ENCODE data around the gene JKAMP. TPM values are rescaled to one million over a fixed set of nuclear protein-coding genes. Genes with fewer than 3 reads are reported as not detected.

JKAMP gene
- total and polyA plus RNA-seq, 2 donors = 32.0 to 51.3 TPM

DNA sequence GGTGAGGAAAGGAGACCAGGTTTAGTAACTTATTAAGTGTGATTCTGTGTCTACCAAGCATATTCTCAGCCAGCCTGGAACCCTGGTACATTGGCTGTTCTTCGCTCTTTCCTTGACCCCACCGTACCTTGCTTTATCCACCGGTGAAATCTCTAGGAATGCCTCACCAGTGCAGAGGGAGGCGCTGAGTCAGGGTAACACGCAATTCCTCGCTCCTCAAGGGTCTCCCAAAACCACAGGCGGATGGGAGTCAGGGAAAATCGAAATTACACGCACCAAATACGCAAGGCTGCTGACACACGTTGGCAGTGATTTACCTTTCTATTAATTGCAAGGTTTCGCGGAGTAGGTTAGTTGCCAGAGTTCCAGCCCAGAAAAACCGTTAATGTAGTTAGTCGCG lies 954 bp upstream of the JKAMP start:
- DNase-seq (ENCODE audit: low read depth in 6 of 9, low spot score in 9 of 9) = no peak
- no peak overlapping the region for H3K27ac ChIP-seq (ENCODE audit: low read depth in 1 of 2, low read length in 1 of 2)
- H3K36me3 ChIP-seq (ENCODE audit: control insufficient read depth in 2 of 2, insufficient read depth in 2 of 2, low read length in 1 of 2) = peaks cover 0 to 5% of the 10 kb centered on the region in 2 donors
- H3K9me3 ChIP-seq (ENCODE audit: control insufficient read depth in 2 of 2, insufficient read depth in 1 of 2, low read length in 1 of 2) = no peaks in the 10 kb centered on the region
- no peaks in the 10 kb centered on the region for H3K27me3 ChIP-seq (ENCODE audit: control insufficient read depth in 2 of 2, insufficient read depth in 1 of 2, low read length in 1 of 2)
- 6% methylated on average over 16 of the region's 16 CpGs for WGBS
- peaks cover 11 to 16% of the 10 kb centered on the region in 2 donors for H3K4me1 ChIP-seq (ENCODE audit: control insufficient read depth in 2 of 2, insufficient read depth in 2 of 2, low read length in 2 of 2)
- H3K4me3 ChIP-seq (ENCODE audit: low read length in 2 of 2) = peak overlapping the region; percentile 76 to 94

DNA sequence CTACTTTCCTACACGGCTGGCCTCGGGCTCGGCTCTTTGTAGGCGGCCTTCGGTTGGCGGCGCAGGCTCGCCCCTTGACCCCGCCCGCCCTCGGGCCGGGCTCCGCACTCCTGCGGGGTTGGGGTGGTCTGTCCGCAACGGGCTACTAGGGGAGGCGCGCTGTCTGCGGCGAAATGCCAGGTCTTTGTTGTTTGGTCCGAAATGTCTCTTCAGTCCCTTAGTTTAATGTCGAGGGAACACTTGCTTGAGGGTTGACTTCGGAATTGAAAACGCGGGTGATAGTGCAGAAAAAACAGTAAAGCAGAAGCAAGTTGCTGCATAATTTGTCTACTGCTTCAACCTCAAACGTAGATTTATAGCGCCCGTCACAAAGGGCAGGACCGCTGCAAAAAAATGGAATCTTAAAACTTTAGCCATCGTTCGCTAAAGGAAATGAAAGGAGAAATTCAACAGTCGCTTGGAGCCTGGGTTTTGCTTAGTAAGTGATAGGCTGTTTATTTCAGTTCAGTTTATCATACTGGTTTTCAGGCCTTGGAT lies 390 bp downstream of the JKAMP start:
- H3K4me1 ChIP-seq (ENCODE audit: control insufficient read depth in 2 of 2, insufficient read depth in 2 of 2, low read length in 2 of 2) = peaks cover 11 to 16% of the 10 kb centered on the region in 2 donors

DNA sequence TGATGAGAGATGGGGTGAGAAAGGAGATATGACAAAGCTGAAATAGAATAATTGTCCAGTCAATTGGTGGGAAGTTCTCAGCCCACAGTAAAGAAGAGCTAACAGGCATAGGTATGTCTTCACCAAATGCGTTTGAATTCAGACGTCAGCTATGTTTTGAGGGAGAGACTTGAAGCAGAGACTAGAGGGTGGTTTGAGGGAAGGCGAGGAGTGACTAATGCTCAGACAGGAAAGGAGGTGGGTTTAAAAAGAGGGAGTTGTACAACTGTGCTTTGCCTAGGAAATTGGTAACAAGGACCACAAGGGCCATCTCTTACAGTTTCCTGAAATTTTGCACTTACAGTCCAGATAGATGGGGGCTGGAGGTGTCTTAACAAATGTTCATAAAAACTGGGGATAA lies 6.4 kb downstream of the JKAMP start:
- peaks cover under 1 to 5% of the 10 kb centered on the region in 2 donors for H3K4me1 ChIP-seq (ENCODE audit: control insufficient read depth in 2 of 2, insufficient read depth in 2 of 2, low read length in 2 of 2)
- 98% methylated on average over 3 of the region's 3 CpGs for WGBS
- no peaks in the 10 kb centered on the region for H3K9me3 ChIP-seq (ENCODE audit: control insufficient read depth in 2 of 2, insufficient read depth in 1 of 2, low read length in 1 of 2)
- no peak for DNase-seq (ENCODE audit: low read depth in 6 of 9, low spot score in 9 of 9)
- H3K27ac ChIP-seq (ENCODE audit: low read depth in 1 of 2, low read length in 1 of 2) = no peak overlapping the region
- H3K4me3 ChIP-seq (ENCODE audit: low read length in 2 of 2) = no peak overlapping the region
- H3K27me3 ChIP-seq (ENCODE audit: control insufficient read depth in 2 of 2, insufficient read depth in 1 of 2, low read length in 1 of 2) = no peaks in the 10 kb centered on the region
- H3K36me3 ChIP-seq (ENCODE audit: control insufficient read depth in 2 of 2, insufficient read depth in 2 of 2, low read length in 1 of 2) = peaks cover 19 to 55% of the 10 kb centered on the region in 2 donors

More for the DNA sequence above, 390 bp downstream of the JKAMP start:
- peaks cover 0 to 16% of the 10 kb centered on the region in 2 donors for H3K36me3 ChIP-seq (ENCODE audit: control insufficient read depth in 2 of 2, insufficient read depth in 2 of 2, low read length in 1 of 2)
- no peaks in the 10 kb centered on the region for H3K9me3 ChIP-seq (ENCODE audit: control insufficient read depth in 2 of 2, insufficient read depth in 1 of 2, low read length in 1 of 2)
- H3K4me3 ChIP-seq (ENCODE audit: low read length in 2 of 2) = peak overlapping the region; percentile 76 to 94
- WGBS = under 1% methylated on average over 32 of the region's 32 CpGs
- H3K27me3 ChIP-seq (ENCODE audit: control insufficient read depth in 2 of 2, insufficient read depth in 1 of 2, low read length in 1 of 2) = no peaks in the 10 kb centered on the region
- H3K27ac ChIP-seq (ENCODE audit: low read depth in 1 of 2, low read length in 1 of 2) = peak overlapping the region; percentile 78 to 88
- peak in 2 of 9 donors; percentile 39 to 48 for DNase-seq (ENCODE audit: low read depth in 6 of 9, low spot score in 9 of 9)

DNA sequence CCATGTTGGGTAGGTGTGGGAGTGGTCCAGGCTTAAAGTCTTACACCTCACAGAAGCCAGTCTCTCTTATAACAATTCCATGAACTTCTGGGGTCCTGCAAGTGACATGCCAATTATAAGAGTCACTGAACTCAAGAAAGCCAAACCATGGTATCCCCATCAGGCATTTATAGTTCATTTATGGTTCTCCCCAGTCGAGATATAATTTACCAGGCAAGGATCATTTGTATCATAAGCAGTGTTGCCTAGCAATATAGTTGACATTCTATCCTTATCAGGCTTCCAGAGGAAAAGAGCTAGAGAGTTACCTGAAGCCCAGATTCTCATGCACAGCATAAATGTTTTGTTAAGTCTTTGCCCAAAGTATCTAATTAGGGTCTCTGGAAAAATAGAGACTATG lies 8.1 kb downstream of the JKAMP start:
- Histone ChIP-seq H3K36me3 (ENCODE audit: control insufficient read depth in 2 of 2, insufficient read depth in 2 of 2, low read length in 1 of 2) (peaks cover 22 to 63% of the 10 kb centered on the region in 2 donors), H3K4me1 (ENCODE audit: control insufficient read depth in 2 of 2, insufficient read depth in 2 of 2, low read length in 2 of 2) (peaks cover 0 to 2% of the 10 kb centered on the region in 2 donors), H3K4me3 (ENCODE audit: low read length in 2 of 2) (no peak overlapping the region), H3K9me3 (ENCODE audit: control insufficient read depth in 2 of 2, insufficient read depth in 1 of 2, low read length in 1 of 2) (no peaks in the 10 kb centered on the region), H3K27ac (ENCODE audit: low read depth in 1 of 2, low read length in 1 of 2) (no peak overlapping the region), H3K27me3 (ENCODE audit: control insufficient read depth in 2 of 2, insufficient read depth in 1 of 2, low read length in 1 of 2) (no peaks in the 10 kb centered on the region)
- 99% methylated on average over 1 of the region's 1 CpG for WGBS
- DNase-seq (ENCODE audit: low read depth in 6 of 9, low spot score in 9 of 9) = no peak

DNA sequence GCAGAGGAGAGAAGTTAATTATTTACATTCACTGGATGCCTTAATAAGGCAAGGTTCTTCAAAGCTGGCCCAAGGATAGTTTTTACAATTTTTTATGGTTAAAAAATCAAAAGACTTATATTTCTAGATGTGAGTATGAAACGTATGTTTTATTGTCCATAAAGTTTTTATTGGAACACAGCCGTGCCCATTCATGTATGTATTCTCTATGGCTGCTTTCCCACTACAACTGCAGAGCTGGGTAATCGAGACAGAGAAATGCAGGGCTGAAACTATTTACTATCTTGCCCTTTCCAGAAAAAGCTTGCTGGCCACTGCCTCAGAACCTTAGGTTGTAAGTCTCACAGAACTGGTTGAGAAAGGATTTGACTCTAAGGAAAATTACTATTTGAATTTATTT lies 16.4 kb downstream of the JKAMP start:
- WGBS = 97% methylated on average over 3 of the region's 3 CpGs
- H3K36me3 ChIP-seq (ENCODE audit: control insufficient read depth in 2 of 2, insufficient read depth in 2 of 2, low read length in 1 of 2) = peaks cover 3 to 23% of the 10 kb centered on the region in 2 donors

DNA sequence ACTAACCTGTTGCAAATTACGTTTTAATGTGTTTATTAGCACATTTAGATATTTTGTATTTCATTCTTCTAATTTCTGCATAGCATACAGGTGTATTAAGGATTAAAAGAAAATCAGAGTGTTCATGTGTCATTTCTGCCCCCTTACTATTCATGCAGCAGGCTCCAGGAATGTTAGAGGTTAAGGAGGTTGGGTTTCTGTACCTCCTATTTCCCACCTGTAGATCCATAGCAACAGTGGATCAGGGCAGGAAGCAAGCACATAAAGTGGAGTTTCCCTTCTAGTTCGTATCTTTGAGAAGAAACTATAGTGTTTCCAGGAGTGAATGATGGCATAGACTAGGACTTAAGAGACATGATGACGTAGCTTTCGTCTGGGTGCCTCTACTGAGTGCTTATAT lies 18.9 kb downstream of the JKAMP start:
- no peaks in the 10 kb centered on the region for H3K9me3 ChIP-seq (ENCODE audit: control insufficient read depth in 2 of 2, insufficient read depth in 1 of 2, low read length in 1 of 2)
- no peak overlapping the region for H3K27ac ChIP-seq (ENCODE audit: low read depth in 1 of 2, low read length in 1 of 2)
- no peaks in the 10 kb centered on the region for H3K27me3 ChIP-seq (ENCODE audit: control insufficient read depth in 2 of 2, insufficient read depth in 1 of 2, low read length in 1 of 2)
- WGBS = 97% methylated on average over 4 of the region's 4 CpGs
- peaks cover 0 to 13% of the 10 kb centered on the region in 2 donors for H3K36me3 ChIP-seq (ENCODE audit: control insufficient read depth in 2 of 2, insufficient read depth in 2 of 2, low read length in 1 of 2)
- no peaks in the 10 kb centered on the region for H3K4me1 ChIP-seq (ENCODE audit: control insufficient read depth in 2 of 2, insufficient read depth in 2 of 2, low read length in 2 of 2)
- H3K4me3 ChIP-seq (ENCODE audit: low read length in 2 of 2) = no peak overlapping the region
- no peak for DNase-seq (ENCODE audit: low read depth in 6 of 9, low spot score in 9 of 9)

More for the DNA sequence above, 16.4 kb downstream of the JKAMP start:
- Histone ChIP-seq H3K4me3 (ENCODE audit: low read length in 2 of 2) (no peak overlapping the region), H3K27me3 (ENCODE audit: control insufficient read depth in 2 of 2, insufficient read depth in 1 of 2, low read length in 1 of 2) (no peaks in the 10 kb centered on the region), H3K27ac (ENCODE audit: low read depth in 1 of 2, low read length in 1 of 2) (no peak overlapping the region), H3K4me1 (ENCODE audit: control insufficient read depth in 2 of 2, insufficient read depth in 2 of 2, low read length in 2 of 2) (no peaks in the 10 kb centered on the region), H3K9me3 (ENCODE audit: control insufficient read depth in 2 of 2, insufficient read depth in 1 of 2, low read length in 1 of 2) (no peaks in the 10 kb centered on the region)
- DNase-seq (ENCODE audit: low read depth in 6 of 9, low spot score in 9 of 9) = no peak

DNA sequence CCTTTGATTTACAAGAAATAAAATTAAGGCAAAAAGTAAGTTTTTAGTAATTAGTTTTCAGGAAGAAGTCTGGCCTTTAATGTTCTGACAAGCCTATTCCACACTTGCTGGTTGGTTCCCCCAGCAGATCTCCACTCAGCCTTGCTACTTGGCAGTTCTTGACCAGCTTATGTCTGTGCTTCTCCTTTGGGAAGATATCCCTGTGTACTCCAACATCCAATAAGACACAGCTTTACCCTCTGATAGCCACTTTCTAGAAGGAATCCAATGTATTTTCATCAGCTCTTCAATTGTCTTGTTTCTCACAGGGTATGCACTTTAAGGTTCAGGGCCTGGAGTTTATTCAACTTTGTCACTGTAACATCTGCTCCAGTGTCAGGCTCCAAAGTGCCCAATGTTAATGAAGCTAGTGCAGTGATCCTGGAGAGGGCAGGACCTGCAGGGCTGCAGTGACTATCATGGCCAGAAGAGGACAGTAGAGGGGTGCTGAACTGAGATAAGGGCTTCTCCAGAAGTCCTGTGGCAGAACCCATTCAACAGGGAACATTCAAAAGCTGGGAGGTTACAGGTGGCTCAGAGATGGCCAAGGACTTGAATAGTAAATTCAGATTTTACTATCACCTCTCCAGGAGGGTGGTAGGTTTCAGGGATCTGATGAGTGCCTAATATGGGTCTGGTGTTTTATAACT lies 22.9 kb downstream of the JKAMP start:
- Histone ChIP-seq H3K9me3 (ENCODE audit: control insufficient read depth in 2 of 2, insufficient read depth in 1 of 2, low read length in 1 of 2) (no peaks in the 10 kb centered on the region), H3K4me1 (ENCODE audit: control insufficient read depth in 2 of 2, insufficient read depth in 2 of 2, low read length in 2 of 2) (no peaks in the 10 kb centered on the region), H3K4me3 (ENCODE audit: low read length in 2 of 2) (no peak overlapping the region), H3K27ac (ENCODE audit: low read depth in 1 of 2, low read length in 1 of 2) (no peak overlapping the region), H3K36me3 (ENCODE audit: control insufficient read depth in 2 of 2, insufficient read depth in 2 of 2, low read length in 1 of 2) (peaks cover 0 to 5% of the 10 kb centered on the region in 2 donors), H3K27me3 (ENCODE audit: control insufficient read depth in 2 of 2, insufficient read depth in 1 of 2, low read length in 1 of 2) (no peaks in the 10 kb centered on the region)
- peak in 5 of 9 donors; percentile 11 to 57 (median 30) for DNase-seq (ENCODE audit: low read depth in 6 of 9, low spot score in 9 of 9)

DNA sequence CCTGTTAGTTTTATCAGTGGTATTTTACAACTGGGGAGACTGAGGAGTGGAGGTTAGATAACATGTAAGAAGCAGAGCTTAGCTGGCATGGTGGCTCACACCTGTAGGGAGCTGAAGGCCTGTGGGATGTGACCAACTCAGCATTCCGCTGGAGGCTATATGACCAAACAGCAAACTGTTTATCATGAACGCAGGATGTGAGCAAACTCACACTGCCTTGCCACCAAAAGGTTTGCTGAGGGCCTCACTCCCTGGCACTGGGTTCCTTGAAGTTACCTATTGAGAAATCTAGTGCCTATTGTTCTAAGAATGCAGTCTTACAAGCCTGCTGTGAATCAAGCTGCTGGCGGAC lies 23.4 kb downstream of the JKAMP start:
- DNase-seq (ENCODE audit: low read depth in 6 of 9, low spot score in 9 of 9) = no peak
- Histone ChIP-seq H3K9me3 (ENCODE audit: control insufficient read depth in 2 of 2, insufficient read depth in 1 of 2, low read length in 1 of 2) (no peaks in the 10 kb centered on the region), H3K27ac (ENCODE audit: low read depth in 1 of 2, low read length in 1 of 2) (no peak overlapping the region), H3K36me3 (ENCODE audit: control insufficient read depth in 2 of 2, insufficient read depth in 2 of 2, low read length in 1 of 2) (peaks cover 0 to 5% of the 10 kb centered on the region in 2 donors), H3K4me1 (ENCODE audit: control insufficient read depth in 2 of 2, insufficient read depth in 2 of 2, low read length in 2 of 2) (no peaks in the 10 kb centered on the region), H3K4me3 (ENCODE audit: low read length in 2 of 2) (no peak overlapping the region), H3K27me3 (ENCODE audit: control insufficient read depth in 2 of 2, insufficient read depth in 1 of 2, low read length in 1 of 2) (no peaks in the 10 kb centered on the region)
- 98% methylated on average over 3 of the region's 3 CpGs for WGBS

DNA sequence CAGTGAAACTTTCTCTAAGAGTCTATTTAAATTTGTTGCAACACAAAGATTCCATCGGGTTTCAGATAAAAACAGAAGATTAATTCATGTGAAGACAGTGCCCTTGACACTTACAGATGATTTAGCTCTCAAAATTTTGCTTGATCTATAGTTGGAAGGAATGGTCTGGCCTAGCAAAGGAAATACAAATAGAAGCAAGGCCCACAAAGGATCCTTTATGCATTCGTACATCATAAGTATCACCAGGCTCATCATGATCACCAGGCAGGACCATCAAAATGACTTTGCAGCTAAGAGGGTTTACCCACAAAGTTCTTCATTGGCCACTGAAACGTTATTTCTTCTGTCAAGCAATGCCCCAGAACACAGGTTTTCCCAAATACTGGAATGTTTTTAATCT lies 24.8 kb downstream of the JKAMP start:
- H3K9me3 ChIP-seq (ENCODE audit: control insufficient read depth in 2 of 2, insufficient read depth in 1 of 2, low read length in 1 of 2) = no peaks in the 10 kb centered on the region
- H3K4me1 ChIP-seq (ENCODE audit: control insufficient read depth in 2 of 2, insufficient read depth in 2 of 2, low read length in 2 of 2) = no peaks in the 10 kb centered on the region
- H3K27me3 ChIP-seq (ENCODE audit: control insufficient read depth in 2 of 2, insufficient read depth in 1 of 2, low read length in 1 of 2) = no peaks in the 10 kb centered on the region
- 96% methylated on average over 3 of the region's 3 CpGs for WGBS
- H3K27ac ChIP-seq (ENCODE audit: low read depth in 1 of 2, low read length in 1 of 2) = no peak overlapping the region
- DNase-seq (ENCODE audit: low read depth in 6 of 9, low spot score in 9 of 9) = no peak
- peaks cover 0 to under 1% of the 10 kb centered on the region in 2 donors for H3K36me3 ChIP-seq (ENCODE audit: control insufficient read depth in 2 of 2, insufficient read depth in 2 of 2, low read length in 1 of 2)
- no peak overlapping the region for H3K4me3 ChIP-seq (ENCODE audit: low read length in 2 of 2)

All from thymus (tissue), 11 donors.